SK-N-SH (cell line): ENCODE data around the gene ATP12A. TPM values are rescaled to one million over a fixed set of nuclear protein-coding genes. Genes with fewer than 3 reads are reported as not detected.
A peak's percentile ranks its signal among the peaks of the same experiment; 100 is the strongest.

Source experiments
- CTCF ChIA-PET: fragments of 300-600, 350-600 bp; formaldehyde crosslinking; extraction: SDS; loops from one replicate; lab custom pipeline; 2021; lab: Yijun Ruan, JAX
- POLR2A ChIA-PET: fragments of 350-600 bp; sonication (Branson Sonifier 250); formaldehyde crosslinking; extraction: SDS; loops from one replicate; lab custom pipeline; 2020; ENCODE audit warnings: antibody characterized with exemption, inconsistent platforms; lab: Yijun Ruan, JAX
- DNase-seq: peaks from one replicate; pipeline ENCODE4 v3.0.0; 2012
- H2AFZ ChIP-seq: fragments of 200-600 bp; sonication (generic); 2 replicates; pipeline ENCODE4 v1.8.1; 2016; ENCODE audit warnings: antibody characterized with exemption, mild to moderate bottlenecking, low read depth
- H3F3A ChIP-seq: fragments of 200-600 bp; sonication (generic); replicated peaks from 2 replicates; pipeline ENCODE3; 2016; ENCODE audit warnings: antibody characterized with exemption, mild to moderate bottlenecking; ENCODE audit not compliant: insufficient read depth
- H3K27ac ChIP-seq, 2 experiments: fragments of 200-500 bp in 1 of 2; fragments of 200-600 bp in 1 of 2; sonication (Bioruptor generic) in 1 of 2; sonication (generic), shearing (Covaris generic) in 1 of 2; 2 replicates each; pipeline versions ENCODE4 v1.5.1 to v1.6.1; 2014 to 2016; ENCODE audit warnings: low read depth in 2 of 2, inconsistent platforms in 1 of 2, low read length in 1 of 2, mild to moderate bottlenecking in 1 of 2, mixed read lengths in 1 of 2
- H3K27me3 ChIP-seq: fragments of 200-600 bp; sonication (generic), shearing (Covaris generic); 2 replicates; pipeline ENCODE4 v1.6.1; 2016; ENCODE audit warnings: mixed run types; ENCODE audit not compliant: insufficient read depth
- H3K36me3 ChIP-seq, 2 experiments: fragments of 200-500 bp in 1 of 2; fragments of 200-600 bp in 1 of 2; sonication (Bioruptor generic) in 1 of 2; sonication (generic) in 1 of 2; replicated peaks in 1 of 2; 2 replicates each; pipeline versions ENCODE3 to v1.5.1; 2014 to 2016; ENCODE audit warnings: low read length in 1 of 2, mild to moderate bottlenecking in 1 of 2; ENCODE audit not compliant: insufficient read depth in 2 of 2, control insufficient read depth in 1 of 2
- H3K4me1 ChIP-seq, 2 experiments: fragments of 200-500 bp in 1 of 2; fragments of 200-600 bp in 1 of 2; sonication (Bioruptor generic) in 1 of 2; sonication (generic), shearing (Covaris generic) in 1 of 2; 2 replicates each; pipeline versions ENCODE4 v1.5.1 to v1.6.1; 2014 to 2016; ENCODE audit warnings: low read depth in 1 of 2, low read length in 1 of 2, mixed run types in 1 of 2; ENCODE audit not compliant: insufficient read depth in 2 of 2, control insufficient read depth in 1 of 2
- H3K4me2 ChIP-seq: fragments of 200-600 bp; sonication (generic), shearing (Covaris generic); 2 replicates; pipeline ENCODE4 v1.6.1; 2017; ENCODE audit warnings: mixed run types
- H3K4me3 ChIP-seq, 2 experiments: fragments of 200-500 bp in 1 of 2; fragments of 200-600 bp in 1 of 2; sonication (Bioruptor generic) in 1 of 2; sonication (generic), shearing (Covaris generic) in 1 of 2; 2 replicates each; pipeline versions ENCODE4 v1.5.1 to v1.8.1; 2014 to 2016; ENCODE audit warnings: low read depth in 2 of 2, inconsistent platforms in 1 of 2, low read length in 1 of 2, mild to moderate bottlenecking in 1 of 2, mixed read lengths in 1 of 2, moderate library complexity in 1 of 2
- H3K79me2 ChIP-seq: fragments of 200-600 bp; sonication (generic); 2 replicates; pipeline ENCODE4 v1.8.1; 2017; ENCODE audit warnings: mild to moderate bottlenecking; ENCODE audit not compliant: insufficient read depth
- H3K9ac ChIP-seq: fragments of 200-600 bp; sonication (generic); 2 replicates; pipeline ENCODE4 v1.6.1; 2017; ENCODE audit warnings: mixed run types
- H3K9me2 ChIP-seq: fragments of 200-600 bp; sonication (generic); 2 replicates; pipeline ENCODE4 v1.6.1; 2017; ENCODE audit warnings: mixed run types
- H3K9me3 ChIP-seq: fragments of 200-600 bp; sonication (generic); 2 replicates; pipeline ENCODE4 v1.6.1; 2017; ENCODE audit warnings: mixed run types, mild to moderate bottlenecking, moderate library complexity
- H4K20me1 ChIP-seq: fragments of 200-600 bp; sonication (generic); 2 replicates; pipeline ENCODE4 v1.6.1; 2017; ENCODE audit warnings: mild to moderate bottlenecking, mixed run types; ENCODE audit not compliant: insufficient read depth
- ELF1 ChIP-seq: IDR thresholded peaks from 2 replicates; pipeline ENCODE4 v1.4.0; 2012
- FOSL2 ChIP-seq: IDR thresholded peaks from 2 replicates; pipeline ENCODE4 v1.4.0; 2012; ENCODE audit warnings: low read depth, mild to moderate bottlenecking, moderate library complexity, borderline replicate concordance
- FOXJ3 ChIP-seq: sonication (generic); formaldehyde crosslinking; IDR thresholded peaks from 2 replicates; pipeline ENCODE4 v1.5.1; 2020; ENCODE audit warnings: mild to moderate bottlenecking, missing genetic modification reagents
- FOXM1 ChIP-seq: IDR thresholded peaks from 2 replicates; pipeline ENCODE4 v1.4.0; 2012; ENCODE audit warnings: low read depth, mild to moderate bottlenecking
- GABPA ChIP-seq: IDR thresholded peaks from 2 replicates; pipeline ENCODE4 v1.4.0; 2012; ENCODE audit warnings: low read depth, mild to moderate bottlenecking
- NRF1 ChIP-seq: IDR thresholded peaks from 2 replicates; pipeline ENCODE4 v1.6.1; 2012; ENCODE audit warnings: low read depth, mild to moderate bottlenecking, low read length
- PBX3 ChIP-seq: IDR thresholded peaks from 2 replicates; pipeline ENCODE4; 2012
- POLR2AphosphoS5 ChIP-seq: IDR thresholded peaks from 2 replicates; pipeline ENCODE4 v1.6.1; 2012; ENCODE audit warnings: low read depth, low read length
- RAD21 ChIP-seq: IDR thresholded peaks from 2 replicates; pipeline ENCODE4 v1.6.1; 2012; ENCODE audit warnings: mild to moderate bottlenecking, low read length
- RXRA ChIP-seq: IDR thresholded peaks from 2 replicates; pipeline ENCODE4 v1.4.0; 2012; ENCODE audit warnings: low read depth, mild to moderate bottlenecking, borderline replicate concordance
- SIN3A ChIP-seq: IDR thresholded peaks from 2 replicates; pipeline ENCODE4 v1.6.1; 2012; ENCODE audit warnings: low read depth, mild to moderate bottlenecking, low read length, moderate library complexity, borderline replicate concordance
- TAF1 ChIP-seq: IDR thresholded peaks from 2 replicates; pipeline ENCODE4 v1.6.1; 2012; ENCODE audit warnings: low read depth, mild to moderate bottlenecking, low read length, moderate library complexity, borderline replicate concordance
- USF1 ChIP-seq: IDR thresholded peaks from 2 replicates; pipeline ENCODE4 v1.4.0; 2012; ENCODE audit warnings: low read depth, borderline replicate concordance
- YY1 ChIP-seq: IDR thresholded peaks from 2 replicates; pipeline ENCODE4 v1.4.0; 2012; ENCODE audit warnings: low read depth, mild to moderate bottlenecking
- WGBS: methylation state at CpG from one replicate; pipeline ENCODE4 v1.1.6; 2017; ENCODE audit warnings: low lambda C conversion rate; 5-methylcytosine and 5-hydroxymethylcytosine counted together
- polyA plus RNA-seq, 3 experiments: library from polyadenylated mRNA; depleted of rRNA; stranded (reverse); fragments of >200 nt; gene quantifications; 2 replicates each; pipeline ENCODE4 v1.2.3, GENCODE V29; 2012

ATP12A gene
- polyA plus RNA-seq, 1 of the 3 experiments (the other 2 are of a cell fraction), result not detected

- peaks cover 21% of the 10 kb centered on the region; the same call in 1 of the 2 replicates for H3K27me3 ChIP-seq
- H3K79me2 ChIP-seq, result no peaks in the 10 kb centered on the region
- DNase-seq, result no peak
- no peak overlapping the region for H3K4me3 ChIP-seq
- peaks cover 0 to 7% of the 10 kb centered on the region in 2 experiments; a peak in 1 of 4 replicates for H3K4me1 ChIP-seq
- H3F3A ChIP-seq, result no peaks in the 10 kb centered on the region
- TF ChIP-seq NRF1, result no peak
- no peak for TF ChIP-seq ELF1
- TF ChIP-seq TAF1, result no peak
- no peak for TF ChIP-seq GABPA
- no peak for TF ChIP-seq FOSL2
- no peak for TF ChIP-seq PBX3
- TF ChIP-seq RAD21, result no peak
- no peak for TF ChIP-seq USF1
- no peak for TF ChIP-seq FOXJ3 (CRISPR knock-in tag)
- no peak for TF ChIP-seq SIN3A
- TF ChIP-seq, all 33 proteins: peak for 0
- Histone ChIP-seq H3K27ac (no peak overlapping the region), H3K9me3 (no peaks in the 10 kb centered on the region), H3K4me2 (no peak overlapping the region), H3K9ac (no peak overlapping the region), H2AFZ (no peak overlapping the region), H3K36me3 (no peaks in the 10 kb centered on the region), H4K20me1 (no peaks in the 10 kb centered on the region), H3K9me2 (no peaks in the 10 kb centered on the region)
- ChIA-PET POLR2A (no interaction called here), CTCF (interaction anchor here (0.6 to 1.3 kb wide), 6 partner anchors 10 to 648 kb away, joined by 3 to 5 read pairs (median 4); no protein-coding TSS in a partner anchor)
- 32% methylated on average over 7 of the region's 7 CpGs for WGBS
Measured at GRCh38 chr13:24670174-24670573, 10.0 kb upstream of the ATP12A start.

- no peaks in the 10 kb centered on the region for H3K79me2 ChIP-seq
- 0 out of 2 replicates have a peak overlapping the region, but pooled peaks have one; percentile 14 for H3K4me2 ChIP-seq
- 31% methylated on average over 6 of the region's 6 CpGs for WGBS
- peaks cover 23% of the 10 kb centered on the region for H3K27me3 ChIP-seq
- no peaks in the 10 kb centered on the region for H3K9me3 ChIP-seq
- no peaks in the 10 kb centered on the region for H3F3A ChIP-seq
- H3K9ac ChIP-seq, result no peak overlapping the region
- H3K4me1 ChIP-seq, result peaks cover 0 to 7% of the 10 kb centered on the region in 2 experiments; a peak in 1 of 4 replicates
- H3K9me2 ChIP-seq, result no peaks in the 10 kb centered on the region
- H4K20me1 ChIP-seq, result no peaks in the 10 kb centered on the region
- peak; percentile 49 for DNase-seq
- H2AFZ ChIP-seq, result no peak overlapping the region
- TF ChIP-seq TAF1 (no peak), POLR2AphosphoS5 (no peak), PBX3 (no peak), FOXM1 (no peak), RXRA (no peak), YY1 (no peak)
- no peak overlapping the region for H3K27ac ChIP-seq
- no peaks in the 10 kb centered on the region for H3K36me3 ChIP-seq
- peak overlapping the region in 1 of 2 experiments; percentile 28; a peak in 1 of 4 replicates for H3K4me3 ChIP-seq
- POLR2A ChIA-PET, result no interaction called here
- CTCF ChIA-PET, result interaction anchor here (1.0 to 2.4 kb wide), 5 partner anchors 11 to 56 kb away, joined by 3 to 16 read pairs (median 4); no protein-coding TSS in a partner anchor
Measured at GRCh38 chr13:24670961-24671381, 9.2 kb upstream of the ATP12A start.
